RWPE1 (cell line): ENCODE results near the gene RXRA.

Experiments
- CTCF ChIA-PET: fragments of 350-600 bp; sonication (Branson Sonifier 250); formaldehyde crosslinking; extraction: SDS; loops from one replicate; lab custom pipeline; 2021; lab: Yijun Ruan, JAX
- POLR2A ChIA-PET: fragments of 400-600 bp; formaldehyde crosslinking; extraction: SDS; loops from one replicate; lab custom pipeline; 2020; ENCODE audit warnings: antibody characterized with exemption; ENCODE audit not compliant: low non-redundant PET; lab: Yijun Ruan, JAX
- DNase-seq: peaks from one replicate; pipeline ENCODE4 v3.0.0; 2012; ENCODE audit warnings: low spot score
- H3K27ac ChIP-seq: fragments of 450-650 bp; 2 replicates; pipeline ENCODE4 v1.5.1; 2017
- TF ChIP-seq, protein P1 (sequence below): fragments of 450-650 bp; conservative IDR thresholded peaks from 2 replicates; pipeline ENCODE4 v1.5.1; 2017; ENCODE audit warnings: low read depth, mild to moderate bottlenecking

The RXRA gene

DNA sequence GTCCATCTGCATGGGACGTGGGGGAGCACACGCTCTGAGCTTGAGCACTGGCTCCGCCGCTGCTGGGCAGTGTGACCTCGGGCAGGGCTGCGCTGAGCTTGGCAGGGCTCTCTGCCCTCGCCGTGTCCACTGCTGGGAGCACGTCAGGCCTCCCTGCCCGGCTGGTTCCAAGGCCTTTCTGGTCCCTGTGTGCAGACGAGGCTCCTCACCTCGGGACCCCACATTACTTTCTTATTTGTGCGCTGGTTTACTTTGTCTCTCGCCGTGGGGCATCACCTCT lies 43.9 kb downstream of the RXRA start:
- TF ChIP-seq, protein P1, sequence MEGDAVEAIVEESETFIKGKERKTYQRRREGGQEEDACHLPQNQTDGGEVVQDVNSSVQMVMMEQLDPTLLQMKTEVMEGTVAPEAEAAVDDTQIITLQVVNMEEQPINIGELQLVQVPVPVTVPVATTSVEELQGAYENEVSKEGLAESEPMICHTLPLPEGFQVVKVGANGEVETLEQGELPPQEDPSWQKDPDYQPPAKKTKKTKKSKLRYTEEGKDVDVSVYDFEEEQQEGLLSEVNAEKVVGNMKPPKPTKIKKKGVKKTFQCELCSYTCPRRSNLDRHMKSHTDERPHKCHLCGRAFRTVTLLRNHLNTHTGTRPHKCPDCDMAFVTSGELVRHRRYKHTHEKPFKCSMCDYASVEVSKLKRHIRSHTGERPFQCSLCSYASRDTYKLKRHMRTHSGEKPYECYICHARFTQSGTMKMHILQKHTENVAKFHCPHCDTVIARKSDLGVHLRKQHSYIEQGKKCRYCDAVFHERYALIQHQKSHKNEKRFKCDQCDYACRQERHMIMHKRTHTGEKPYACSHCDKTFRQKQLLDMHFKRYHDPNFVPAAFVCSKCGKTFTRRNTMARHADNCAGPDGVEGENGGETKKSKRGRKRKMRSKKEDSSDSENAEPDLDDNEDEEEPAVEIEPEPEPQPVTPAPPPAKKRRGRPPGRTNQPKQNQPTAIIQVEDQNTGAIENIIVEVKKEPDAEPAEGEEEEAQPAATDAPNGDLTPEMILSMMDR: no peak
- peak overlapping the region; percentile 99 for H3K27ac ChIP-seq
- POLR2A ChIA-PET: no interaction called here
- DNase-seq: no peak
- CTCF ChIA-PET: interaction anchor here (0.6 to 1.1 kb wide), 6 partner anchors 15 to 1997 kb away, joined by 3 to 4 read pairs (median 4); no protein-coding TSS in a partner anchor

DNA sequence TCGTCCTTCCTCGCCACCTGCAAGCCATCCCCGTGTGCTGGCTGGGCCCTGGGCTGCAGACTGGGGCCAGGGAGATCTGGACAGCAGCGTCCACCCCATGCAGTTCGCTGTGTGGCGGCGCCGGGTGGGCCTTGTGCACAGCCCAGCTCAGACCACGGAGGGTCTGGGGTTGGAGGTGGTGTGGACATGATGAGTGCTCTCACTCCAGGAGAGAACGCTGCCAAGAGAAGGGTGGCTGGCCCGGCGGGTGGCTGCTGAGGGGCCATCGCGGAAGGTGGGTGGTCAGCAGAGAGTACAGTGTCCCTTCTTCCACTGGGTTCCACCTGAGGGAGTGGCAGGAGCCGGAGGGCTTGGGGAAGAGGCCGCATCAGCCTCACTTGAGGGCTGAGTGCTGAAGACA lies 44.4 kb downstream of the RXRA start:
- POLR2A ChIA-PET: no interaction called here
- TF ChIP-seq, protein P1: no peak

DNA sequence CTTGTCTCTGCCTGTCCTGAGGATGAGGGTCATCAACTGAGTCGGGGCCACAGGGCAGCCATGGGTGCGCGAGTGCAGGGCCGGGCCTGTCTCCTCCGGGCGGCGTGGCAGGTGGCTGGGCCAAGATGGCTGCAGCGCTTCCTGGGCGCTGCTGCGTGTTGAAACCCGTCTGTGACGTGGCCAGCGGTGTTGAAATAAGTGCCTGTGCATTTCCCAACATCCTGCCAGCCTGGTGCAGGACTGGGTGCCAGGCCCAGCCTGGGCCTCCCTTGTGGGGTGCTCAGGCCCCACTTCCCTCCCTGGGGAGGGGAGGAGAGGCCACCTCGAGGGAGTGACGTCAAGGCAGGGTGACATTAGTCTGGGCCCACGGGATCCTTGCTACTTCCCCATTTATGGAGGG lies 45.5 kb downstream of the RXRA start:
- peak; percentile 98 for DNase-seq
- ChIA-PET CTCF (interaction anchor here (0.6 kb wide), 1 partner anchor 71 kb away, joined by 5 read pairs; no protein-coding TSS in a partner anchor), POLR2A (no interaction called here)
- peak overlapping the region; percentile 99 for H3K27ac ChIP-seq
- TF ChIP-seq, protein P1: no peak

More for the DNA sequence above, 44.4 kb downstream of the RXRA start:
- peak overlapping the region; percentile 99 for H3K27ac ChIP-seq
- CTCF ChIA-PET: interaction anchor here (0.6 to 1.1 kb wide), 4 partner anchors 14 to 202 kb away, joined by 3 to 4 read pairs (median 3); no protein-coding TSS in a partner anchor
- no peak for DNase-seq

DNA sequence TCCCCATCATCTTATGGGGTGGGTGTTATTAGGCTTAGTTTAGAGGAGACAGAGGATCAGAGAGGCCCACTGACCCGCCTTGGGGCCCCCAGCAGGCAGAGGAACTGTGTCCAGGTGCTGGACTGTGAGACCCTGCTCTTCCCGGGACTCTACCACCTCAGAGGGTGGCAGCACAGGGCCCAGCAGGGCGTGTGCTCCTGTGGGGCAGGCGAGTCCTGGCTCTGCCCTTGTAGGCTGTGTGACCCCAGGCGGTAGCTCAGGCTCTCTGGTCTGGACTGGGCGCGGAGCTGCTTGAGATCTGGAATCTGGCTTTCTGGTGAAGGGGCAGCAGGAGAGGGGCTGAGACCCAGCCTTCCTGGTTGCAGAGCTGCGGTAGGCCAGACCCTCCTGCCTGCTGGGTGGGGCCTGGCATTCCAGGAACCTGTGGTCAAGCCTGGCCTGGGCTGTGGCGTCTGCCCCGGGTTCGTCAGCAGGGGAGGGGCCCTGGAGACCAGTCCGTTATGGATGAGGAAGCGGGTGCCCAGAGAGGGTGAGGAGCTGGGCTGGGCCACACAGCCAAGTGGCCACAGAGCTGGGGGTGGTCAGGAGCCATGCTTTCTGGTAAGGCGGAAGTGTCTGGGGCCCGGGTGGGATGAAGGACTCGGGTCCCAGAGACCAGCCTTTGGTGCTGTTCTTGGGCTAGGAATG lies 46.5 kb downstream of the RXRA start:
- H3K27ac ChIP-seq: peak overlapping the region; percentile 99
- TF ChIP-seq, protein P1: no peak
- CTCF ChIA-PET: interaction anchor here (0.5 to 1.3 kb wide), 4 partner anchors 22 to 1351 kb away, joined by 3 read pairs; no protein-coding TSS in a partner anchor
- DNase-seq: peak; percentile 68
- POLR2A ChIA-PET: interaction anchor here (1.1 kb wide), 1 partner anchor 48 kb away, joined by 6 read pairs; no protein-coding TSS in a partner anchor

DNA sequence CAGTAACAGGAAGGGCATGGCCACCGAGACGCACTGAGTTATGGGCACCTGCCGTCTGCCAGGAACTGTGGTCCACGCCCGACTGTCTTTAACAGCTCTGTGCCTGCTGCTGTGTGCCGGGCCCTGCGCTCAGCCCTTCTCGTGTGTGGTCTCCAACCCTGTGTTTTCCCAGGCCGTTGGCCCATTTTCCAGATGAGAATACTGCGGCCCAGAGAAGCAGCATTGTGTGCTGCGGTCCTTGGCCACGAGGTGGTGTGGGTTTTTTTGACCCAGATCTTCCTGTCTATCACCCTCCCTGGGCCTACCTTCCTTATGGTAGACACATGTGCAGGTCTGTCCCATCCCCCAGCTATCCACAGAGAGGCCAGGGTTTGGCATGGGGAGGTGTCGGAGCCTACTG lies 47.0 kb downstream of the RXRA start:
- POLR2A ChIA-PET: interaction anchor here (1.1 kb wide), 1 partner anchor 48 kb away, joined by 6 read pairs; no protein-coding TSS in a partner anchor

DNA sequence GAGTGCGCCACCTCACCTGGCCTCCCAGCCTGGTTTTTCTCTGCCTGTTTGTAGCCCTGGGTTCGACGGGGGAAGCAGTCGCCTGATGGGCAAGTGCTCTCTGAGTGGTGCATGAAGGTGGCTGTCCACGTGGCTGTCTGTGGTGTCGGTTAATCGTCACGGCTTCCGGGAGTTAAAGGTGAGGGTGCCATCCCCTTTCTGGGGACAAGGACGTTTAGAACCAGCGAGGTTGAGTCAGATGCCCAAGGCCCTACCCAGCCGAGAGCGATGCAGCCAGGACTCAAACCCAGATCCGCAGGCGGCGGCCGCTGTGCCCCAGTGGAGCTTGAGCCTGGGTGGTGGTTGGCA lies 47.7 kb downstream of the RXRA start:
- DNase-seq: no peak
- CTCF ChIA-PET: interaction anchor here (0.8 to 1.3 kb wide), 3 partner anchors 59 to 203 kb away, joined by 3 to 6 read pairs (median 3); no protein-coding TSS in a partner anchor
- TF ChIP-seq, protein P1: no peak
- H3K27ac ChIP-seq: peak overlapping the region; percentile 99
- POLR2A ChIA-PET: no interaction called here

More for the DNA sequence above, 47.0 kb downstream of the RXRA start:
- TF ChIP-seq, protein P1: no peak
- no peak for DNase-seq
- peak overlapping the region; percentile 99 for H3K27ac ChIP-seq
- CTCF ChIA-PET: interaction anchor here (0.5 to 1.3 kb wide), 5 partner anchors 21 to 1351 kb away, joined by 3 read pairs; no protein-coding TSS in a partner anchor
